Tibial nerve (tissue), 4 donors: Measurements from ENCODE around the gene ZNF655.

Experiments
- CTCF ChIP-seq, 5 experiments: fragments of 200-600 bp in 3 of 5; fragments of 450-650 bp in 2 of 5; sonication (generic) in 3 of 5; IDR thresholded peaks; one replicate each; pipeline ENCODE4 v1.5.1; 2016 to 2019; ENCODE audit warnings: antibody characterized with exemption in 5 of 5, mild to moderate bottlenecking in 3 of 5, moderate library complexity in 2 of 5
- EP300 ChIP-seq, 2 donors: sonication (generic); formaldehyde crosslinking; IDR thresholded peaks; one replicate each; pipeline ENCODE4 v1.6.1; 2017; ENCODE audit warnings: antibody characterized with exemption in 2 of 2, mild to moderate bottlenecking in 1 of 2
- POLR2A ChIP-seq, 2 donors: fragments of 450-650 bp; IDR thresholded peaks; one replicate each; pipeline ENCODE4 v1.6.1; 2017; ENCODE audit warnings: antibody characterized with exemption in 2 of 2, mild to moderate bottlenecking in 2 of 2, moderate library complexity in 2 of 2

- no peak for TF ChIP-seq EP300 (IDR thresholded peaks at IDR 0.05)
- TF ChIP-seq CTCF (IDR thresholded peaks at IDR 0.05) = no peak
- TF ChIP-seq POLR2A (IDR thresholded peaks at IDR 0.05) = no peak
Measured at GRCh38 chr7:99579956-99580777, 21.7 kb downstream of the ZNF655 start.
